ENCODE measurements around the gene RPS3. TPM values are rescaled to one million over a fixed set of nuclear protein-coding genes. Genes with fewer than 3 reads are reported as not detected.

The RPS3 gene
- total and polyA plus RNA-seq, 2 of the 13 experiments (the other 11 are each of a cell fraction or from before 2014, with no cell fraction given): 2,143 to 3,616 TPM

- TF ChIP-seq NFE2L2 (IDR thresholded peaks at IDR 0.05; ENCODE audit: low read length): no peak
- TF ChIP-seq ZNF256 (CRISPR knock-in tag; conservative IDR thresholded peaks at IDR 0.05): no peak
- TF ChIP-seq PHF21A (CRISPR knock-in tag; IDR thresholded peaks at IDR 0.05): no peak
- no peak for TF ChIP-seq ZNF263 (CRISPR knock-in tag; IDR thresholded peaks at IDR 0.05)
- no peak for TF ChIP-seq SRY (CRISPR knock-in tag; IDR thresholded peaks at IDR 0.05)
- no peak for TF ChIP-seq ZMYM3 (CRISPR knock-in tag; IDR thresholded peaks at IDR 0.05)
- no peak for TF ChIP-seq ZNF777 (CRISPR knock-in tag; IDR thresholded peaks at IDR 0.05)
- TF ChIP-seq ZFP1 (CRISPR knock-in tag; IDR thresholded peaks at IDR 0.05): no peak
- no peak for TF ChIP-seq THAP7 (CRISPR knock-in tag; IDR thresholded peaks at IDR 0.05)
- TF ChIP-seq DDIT3 (CRISPR knock-in tag; IDR thresholded peaks at IDR 0.05): no peak
- no peak for TF ChIP-seq ZNF790 (CRISPR knock-in tag; IDR thresholded peaks at IDR 0.05; ENCODE audit: borderline replicate concordance)
- no peak for TF ChIP-seq MED1 (CRISPR knock-in tag; IDR thresholded peaks at IDR 0.05)
- TF ChIP-seq MED13 (CRISPR knock-in tag; IDR thresholded peaks at IDR 0.05): no peak
- no peak for TF ChIP-seq SIX4 (CRISPR knock-in tag; IDR thresholded peaks at IDR 0.05)
- TF ChIP-seq TEF (CRISPR knock-in tag; IDR thresholded peaks at IDR 0.05): no peak
- TF ChIP-seq MZF1 (CRISPR knock-in tag; IDR thresholded peaks at IDR 0.05; ENCODE audit: borderline replicate concordance): no peak
- no peak for TF ChIP-seq ZBTB34 (CRISPR knock-in tag; IDR thresholded peaks at IDR 0.05)
- no peak for TF ChIP-seq KAT7 (CRISPR knock-in tag; IDR thresholded peaks at IDR 0.05; ENCODE audit: borderline replicate concordance)
- TF ChIP-seq ZNF317 (CRISPR knock-in tag; IDR thresholded peaks at IDR 0.05): no peak
- TF ChIP-seq ZNF597 (CRISPR knock-in tag; IDR thresholded peaks at IDR 0.05): no peak
- no peak for TF ChIP-seq TAF1 (CRISPR knock-in tag; IDR thresholded peaks at IDR 0.05)
- no peak for TF ChIP-seq KDM2A (CRISPR knock-in tag; IDR thresholded peaks at IDR 0.05; ENCODE audit: borderline replicate concordance, low read depth)
- no peak for TF ChIP-seq ZBTB37 (CRISPR knock-in tag; IDR thresholded peaks at IDR 0.05)
- TF ChIP-seq ZNF850 (CRISPR knock-in tag; conservative IDR thresholded peaks at IDR 0.05): no peak
- TF ChIP-seq SMAD9 (CRISPR knock-in tag; IDR thresholded peaks at IDR 0.05): no peak
- TF ChIP-seq SP140L (CRISPR knock-in tag; IDR thresholded peaks at IDR 0.05; ENCODE audit: borderline replicate concordance): no peak
- no peak for TF ChIP-seq ZNF598 (CRISPR knock-in tag; IDR thresholded peaks at IDR 0.05; ENCODE audit: borderline replicate concordance)
Observed at GRCh38 chr11:75371949-75372876, 27.1 kb upstream of the RPS3 start (continued).

Measured in HepG2 (cell line).